A673 (cell line): ENCODE results near the gene PYCR2.

Experiments used
- EZH2 ChIP-seq: fragments of 200-600 bp; sonication (generic); IDR thresholded peaks from 2 replicates; pipeline ENCODE4 v1.6.1; 2017; ENCODE audit warnings: borderline replicate concordance, low read depth, mild to moderate bottlenecking, mixed read lengths, antibody characterized with exemption, low read length; ENCODE audit not compliant: poor library complexity, severe bottlenecking
- TF ChIP-seq, protein P1 (sequence below): fragments of 300-800, 200-600 bp; sonication (generic); conservative IDR thresholded peaks from 2 replicates; pipeline ENCODE4 v1.5.1; 2017; ENCODE audit warnings: low read depth, mild to moderate bottlenecking, antibody characterized with exemption, low read length, moderate library complexity, mixed read lengths

DNA sequence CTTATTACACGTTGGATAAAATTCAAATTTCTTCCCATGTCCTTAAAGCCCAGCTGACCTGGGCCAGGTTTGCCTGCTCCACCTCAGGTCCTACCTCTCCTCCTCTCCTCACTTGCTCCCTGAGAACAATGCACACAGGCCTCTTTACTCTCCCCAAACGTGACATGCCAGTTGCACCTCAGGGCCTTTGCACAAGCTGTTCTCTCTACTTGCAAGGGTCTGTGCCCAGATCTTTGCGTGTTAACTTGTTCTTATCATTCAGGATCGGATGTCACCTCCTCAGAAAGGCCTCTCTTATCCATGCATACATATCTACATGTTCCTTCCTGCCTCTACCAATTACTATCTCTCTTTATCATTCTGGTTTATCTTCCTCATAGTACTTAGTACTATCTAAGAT, 20.4 kb downstream of the PYCR2 start:
- TF ChIP-seq, protein P1, sequence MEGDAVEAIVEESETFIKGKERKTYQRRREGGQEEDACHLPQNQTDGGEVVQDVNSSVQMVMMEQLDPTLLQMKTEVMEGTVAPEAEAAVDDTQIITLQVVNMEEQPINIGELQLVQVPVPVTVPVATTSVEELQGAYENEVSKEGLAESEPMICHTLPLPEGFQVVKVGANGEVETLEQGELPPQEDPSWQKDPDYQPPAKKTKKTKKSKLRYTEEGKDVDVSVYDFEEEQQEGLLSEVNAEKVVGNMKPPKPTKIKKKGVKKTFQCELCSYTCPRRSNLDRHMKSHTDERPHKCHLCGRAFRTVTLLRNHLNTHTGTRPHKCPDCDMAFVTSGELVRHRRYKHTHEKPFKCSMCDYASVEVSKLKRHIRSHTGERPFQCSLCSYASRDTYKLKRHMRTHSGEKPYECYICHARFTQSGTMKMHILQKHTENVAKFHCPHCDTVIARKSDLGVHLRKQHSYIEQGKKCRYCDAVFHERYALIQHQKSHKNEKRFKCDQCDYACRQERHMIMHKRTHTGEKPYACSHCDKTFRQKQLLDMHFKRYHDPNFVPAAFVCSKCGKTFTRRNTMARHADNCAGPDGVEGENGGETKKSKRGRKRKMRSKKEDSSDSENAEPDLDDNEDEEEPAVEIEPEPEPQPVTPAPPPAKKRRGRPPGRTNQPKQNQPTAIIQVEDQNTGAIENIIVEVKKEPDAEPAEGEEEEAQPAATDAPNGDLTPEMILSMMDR = no peak
- no peak for TF ChIP-seq EZH2
